GM21390 (cell line): Measurements from ENCODE around the gene LRMDA.

Experiments
- ATAC-seq: cut with Tn5 transposase; IDR thresholded peaks from one replicate; pipeline ENCODE4 v1.9.1; 2021; ENCODE audit not compliant: unreplicated experiment

LRMDA gene

DNA sequence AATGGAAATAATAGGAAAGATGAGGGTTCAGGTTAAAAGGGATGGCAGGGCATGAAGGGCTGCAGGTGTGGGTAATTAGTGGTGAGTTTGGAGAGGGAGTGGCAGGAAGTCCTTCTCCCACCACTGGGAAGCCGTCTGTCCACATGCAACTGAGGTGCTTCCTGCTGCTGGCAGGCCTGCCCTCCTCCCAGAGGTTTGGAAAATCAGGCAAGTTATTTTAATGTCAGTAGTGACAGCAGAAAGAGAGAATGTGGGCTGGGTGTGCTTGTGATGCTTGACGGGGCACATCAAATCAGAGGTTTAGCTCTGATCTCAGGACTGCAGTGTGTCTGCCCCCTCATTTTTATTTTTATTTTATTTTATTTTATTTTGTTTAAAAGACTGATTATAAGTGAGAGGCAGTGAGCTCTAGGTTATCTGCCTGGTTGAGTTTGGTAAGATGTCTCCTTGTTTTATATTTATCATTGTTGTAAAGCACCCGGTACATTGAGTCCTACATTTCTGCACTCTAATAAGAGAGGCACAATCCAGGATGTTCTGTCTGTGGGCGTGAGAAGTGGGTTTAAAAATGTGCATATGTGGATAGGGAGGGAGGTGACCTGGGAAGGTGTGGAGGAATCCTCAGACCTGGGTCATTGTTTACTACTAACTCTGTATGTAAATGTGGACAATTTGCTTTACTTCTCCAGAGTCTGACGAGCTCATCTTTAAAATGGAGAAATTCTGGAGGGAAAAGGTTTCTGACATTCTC lies 504.4 kb downstream of the LRMDA start:
- no peak for ATAC-seq

- ATAC-seq: no peak
Measured at GRCh38 chr10:75936841-75937240, 505.4 kb downstream of the LRMDA start.

DNA sequence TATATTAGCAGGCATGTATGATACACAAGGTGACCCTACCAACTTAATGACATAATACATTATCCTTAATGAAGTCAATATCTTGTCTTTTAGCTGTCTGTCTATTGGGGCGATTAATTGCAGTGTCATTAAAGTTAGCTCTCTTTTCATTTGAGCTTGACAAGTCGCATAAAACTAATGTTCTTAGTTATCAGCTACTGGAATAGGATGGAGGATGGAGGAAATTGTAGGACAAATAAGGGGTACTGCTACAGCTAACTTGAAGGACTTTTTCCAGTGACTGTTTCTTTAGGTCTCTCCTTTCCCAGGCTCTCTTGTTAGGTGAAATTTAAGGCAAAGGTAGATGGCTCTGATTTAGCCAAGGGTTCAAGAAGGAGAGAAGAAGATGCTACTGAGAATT lies 506.4 kb downstream of the LRMDA start:
- no peak for ATAC-seq

- ATAC-seq: no peak
Measured at GRCh38 chr10:75938380-75939122, 507.1 kb downstream of the LRMDA start.

DNA sequence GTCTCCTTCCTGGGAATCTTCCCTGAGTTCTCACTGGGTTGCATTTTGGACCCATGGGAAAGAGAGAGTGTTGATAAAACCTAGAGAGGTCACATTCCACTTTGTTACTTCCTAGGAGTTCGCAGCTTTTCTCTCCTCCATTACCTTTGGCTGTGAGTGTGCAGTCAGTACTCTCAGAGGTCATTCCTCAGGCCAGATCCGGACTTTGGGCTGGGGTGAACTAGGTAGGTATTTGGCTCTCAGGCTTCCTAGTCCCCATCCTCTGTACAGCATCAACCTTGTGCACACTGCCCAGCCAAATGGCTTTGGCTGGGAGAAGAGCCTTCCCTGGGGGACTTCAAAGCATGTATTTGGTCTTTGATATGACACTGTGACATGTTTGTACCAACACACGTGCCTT lies 508.1 kb downstream of the LRMDA start:
- ATAC-seq: no peak

- no peak for ATAC-seq
Measured at GRCh38 chr10:75940742-75941141, 509.3 kb downstream of the LRMDA start.

GRCh38 chr10:75941223-75941801 lies 509.9 kb downstream of the LRMDA start:
- no peak for ATAC-seq

DNA sequence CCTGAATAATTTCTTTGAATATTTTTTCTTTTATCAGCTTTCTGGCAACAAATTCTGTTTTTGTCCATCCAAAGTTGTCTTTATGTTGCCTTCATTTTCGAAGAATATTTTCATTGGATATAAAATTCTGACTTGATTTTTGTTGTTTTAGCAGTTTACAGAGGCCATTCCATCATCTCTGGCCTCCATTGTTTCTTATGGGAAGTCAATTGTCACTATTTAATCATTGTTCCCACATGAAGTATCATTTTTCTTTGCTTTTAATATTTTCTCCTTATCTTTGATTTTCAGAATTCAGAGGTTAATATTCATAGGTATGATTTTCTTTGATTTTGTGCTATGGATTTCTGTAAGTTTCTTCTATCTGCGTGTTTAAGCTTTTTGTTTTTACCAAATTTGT lies 512.6 kb downstream of the LRMDA start:
- ATAC-seq: no peak

DNA sequence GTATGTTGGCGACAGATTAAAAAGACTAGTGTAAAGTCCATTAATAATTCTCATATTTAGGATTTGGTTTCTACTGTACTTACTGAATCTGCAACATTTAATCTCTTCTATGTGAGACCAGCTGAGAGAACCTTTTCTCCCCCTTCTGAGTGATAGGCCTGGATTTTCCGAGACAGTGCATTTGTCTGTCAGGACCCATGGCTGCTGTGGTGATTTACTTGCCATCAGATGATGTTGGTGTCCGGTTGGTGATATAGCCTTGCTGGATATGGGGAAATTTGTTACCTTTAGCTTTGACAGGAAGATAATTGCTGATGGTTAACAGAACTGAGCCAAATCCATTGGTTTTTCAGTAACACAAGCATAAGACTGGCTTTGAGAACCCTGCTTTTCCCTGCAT lies 517.2 kb downstream of the LRMDA start:
- ATAC-seq: no peak

DNA sequence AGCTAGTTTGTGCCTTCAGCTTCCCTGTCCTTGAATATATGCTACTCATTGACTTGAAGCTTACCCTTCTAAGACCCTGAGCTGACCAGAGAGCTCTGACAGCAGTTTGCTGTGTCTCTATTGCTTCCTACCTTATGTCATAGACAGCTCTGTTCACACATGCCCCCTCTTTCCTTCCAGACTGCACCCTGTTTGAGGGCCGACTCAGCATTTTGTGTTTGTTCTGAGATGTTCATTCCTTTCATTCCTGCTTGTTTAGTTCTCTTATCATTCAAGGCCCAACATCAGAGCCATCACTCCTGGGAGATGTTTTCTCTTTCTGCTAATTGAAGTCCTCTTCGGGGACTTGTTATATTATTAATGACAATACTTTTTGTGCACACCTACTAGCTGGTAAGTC lies 518.9 kb downstream of the LRMDA start:
- no peak for ATAC-seq

- no peak for ATAC-seq
Measured at GRCh38 chr10:75950997-75951589, 519.7 kb downstream of the LRMDA start.

GRCh38 chr10:75951627-75952026 lies 520.2 kb downstream of the LRMDA start:
- no peak for ATAC-seq

GRCh38 chr10:75952093-75952492 lies 520.7 kb downstream of the LRMDA start:
- ATAC-seq: no peak

DNA sequence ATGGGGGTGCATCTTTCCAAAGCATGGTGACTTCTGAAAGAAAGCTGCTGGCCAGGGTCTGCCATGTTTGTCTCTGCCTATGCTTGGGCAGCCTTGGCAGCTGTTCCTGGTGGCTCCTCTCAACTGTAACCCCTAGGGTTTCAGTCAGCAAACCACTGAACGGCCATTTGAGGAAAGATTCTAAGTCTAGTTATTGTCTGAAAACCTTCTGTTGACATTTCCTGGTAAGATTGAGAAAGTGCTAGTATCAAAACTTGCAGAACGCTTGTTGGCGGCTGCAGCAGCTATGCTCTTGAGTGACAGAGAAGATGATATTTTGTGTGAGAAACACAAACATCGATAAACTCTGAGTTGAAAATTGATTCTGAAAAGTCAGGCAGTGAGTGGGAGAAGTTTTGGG lies 523.1 kb downstream of the LRMDA start:
- no peak for ATAC-seq

GRCh38 chr10:75955973-75956502 lies 524.6 kb downstream of the LRMDA start:
- no peak for ATAC-seq

- no peak for ATAC-seq
Measured at GRCh38 chr10:75956624-75957023, 525.2 kb downstream of the LRMDA start.

DNA sequence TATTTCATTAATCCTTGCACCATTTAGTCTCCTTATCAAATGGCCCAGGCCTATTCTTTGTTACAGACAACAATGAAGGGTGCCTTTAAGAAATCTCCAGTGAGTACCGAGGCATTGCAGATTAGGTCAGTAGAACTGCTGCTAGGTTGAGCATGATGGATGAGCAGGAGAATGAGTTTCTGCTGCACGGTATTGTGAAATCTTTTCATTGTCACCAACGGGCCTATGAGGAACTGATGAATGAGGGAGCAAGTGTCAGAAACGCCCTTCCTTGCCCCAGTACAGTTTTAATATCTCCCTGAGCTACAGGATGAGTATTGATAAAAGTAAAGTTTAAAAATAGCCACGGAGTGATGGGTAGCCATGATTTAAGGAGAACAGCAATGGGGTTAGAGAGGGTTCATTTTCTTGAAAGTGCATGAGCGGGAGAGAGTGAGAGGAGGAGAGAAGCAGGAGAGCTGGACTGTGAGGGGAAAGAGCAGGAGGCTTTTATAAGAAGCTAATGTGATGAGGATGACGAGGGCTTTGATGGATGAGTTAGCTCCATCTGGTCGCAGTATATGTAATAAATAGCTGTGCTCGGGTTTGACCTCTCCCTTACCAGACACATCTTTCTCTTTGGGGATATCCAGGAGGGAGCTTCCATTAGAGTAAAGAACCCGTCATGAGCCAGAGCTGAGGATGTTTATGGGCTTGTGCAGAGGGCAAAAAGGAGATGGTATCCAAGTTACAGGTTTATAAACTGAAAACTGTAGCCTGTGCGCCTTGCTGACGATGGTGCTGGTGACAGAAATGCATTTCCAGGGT lies 526.1 kb downstream of the LRMDA start:
- no peak for ATAC-seq

- ATAC-seq: no peak
Measured at GRCh38 chr10:75959209-75959608, 527.8 kb downstream of the LRMDA start.

- no peak for ATAC-seq
Measured at GRCh38 chr10:75959912-75960311, 528.5 kb downstream of the LRMDA start.

DNA sequence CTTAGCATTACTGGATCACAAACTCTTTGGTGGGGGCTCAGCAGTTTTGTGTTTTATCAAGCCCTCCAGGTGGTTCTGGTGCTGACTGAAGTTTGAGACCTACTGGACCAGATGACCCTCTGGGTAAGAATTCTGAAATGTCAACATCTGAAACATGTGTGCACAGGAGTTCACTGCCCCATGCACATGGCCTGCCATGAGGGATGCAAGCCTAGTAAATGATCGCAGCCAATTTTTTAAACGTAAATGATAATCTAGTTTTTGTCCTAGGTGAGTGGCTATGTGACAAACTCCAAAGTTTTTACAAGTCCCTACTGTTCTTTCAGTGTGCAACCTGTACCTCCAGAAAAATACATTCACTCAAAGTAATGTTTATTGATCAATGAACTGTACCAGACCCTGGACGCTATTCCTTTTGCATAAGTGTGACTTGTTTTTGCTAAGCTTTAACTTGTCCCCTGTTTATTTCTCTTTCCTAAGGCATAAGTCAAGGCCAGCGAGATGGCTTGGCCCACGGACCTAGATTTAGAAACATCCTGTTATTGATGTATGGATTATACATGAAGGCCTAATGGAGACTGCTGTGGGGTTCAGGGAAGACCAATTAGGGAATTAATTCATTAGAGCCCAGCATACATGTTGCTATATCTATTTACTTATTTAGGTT lies 531.1 kb downstream of the LRMDA start:
- no peak for ATAC-seq
